ENCODE data around the gene BRSK2.

The BRSK2 gene

DNA sequence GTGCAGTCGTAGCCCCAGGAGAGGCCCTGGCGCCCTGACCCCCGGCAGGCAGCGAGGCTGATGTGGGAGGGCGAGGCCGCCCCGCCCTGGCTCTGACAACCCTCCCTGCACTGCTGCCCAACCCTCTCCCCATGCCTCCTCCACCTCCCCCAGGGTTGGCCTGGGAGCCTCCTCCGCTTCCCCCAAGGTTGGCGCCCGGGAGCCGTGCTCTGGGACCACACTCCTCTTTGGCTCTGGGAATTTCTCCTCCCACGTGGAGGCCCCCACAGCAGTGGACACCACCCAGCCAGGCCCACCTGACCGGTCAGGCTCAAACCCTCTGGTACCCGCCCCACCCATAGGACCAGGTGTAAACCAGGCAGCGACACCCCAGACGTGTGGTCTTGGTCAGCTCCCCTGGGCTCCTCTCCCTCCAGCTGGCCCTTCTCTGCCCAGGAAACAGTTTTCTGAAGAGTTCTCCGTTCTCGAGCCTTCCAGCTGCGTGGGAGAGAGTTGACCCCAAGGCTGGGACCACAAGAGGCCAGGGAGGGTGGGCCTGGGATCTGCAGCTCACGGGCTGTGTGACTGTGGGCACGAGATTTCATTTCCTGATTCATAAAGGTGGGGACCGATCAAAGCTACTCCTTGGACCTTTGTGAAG lies 39.5 kb upstream of the BRSK2 start:
- TF ChIP-seq ZNF274 (IDR thresholded peaks at IDR 0.05; ENCODE audit: low read depth, low read length), result no peak
- no peaks in the 10 kb centered on the region for H3K27me3 ChIP-seq (ENCODE audit: insufficient read depth, insufficient read length)
- no peak for DNase-seq (ENCODE audit: low read depth, low spot score)
- H3K9me3 ChIP-seq (ENCODE audit: insufficient read depth, low read length), result no peaks in the 10 kb centered on the region
- H3K36me3 ChIP-seq (ENCODE audit: insufficient read depth, insufficient read length, low read length), result no peaks in the 10 kb centered on the region
- no peak overlapping the region for H3K4me3 ChIP-seq (ENCODE audit: insufficient read length, low read depth)
- no peak overlapping the region for H3K9ac ChIP-seq (ENCODE audit: insufficient read length, low read depth)
- peaks cover 24% of the 10 kb centered on the region for H3K4me1 ChIP-seq (ENCODE audit: insufficient read depth, insufficient read length)

DNA sequence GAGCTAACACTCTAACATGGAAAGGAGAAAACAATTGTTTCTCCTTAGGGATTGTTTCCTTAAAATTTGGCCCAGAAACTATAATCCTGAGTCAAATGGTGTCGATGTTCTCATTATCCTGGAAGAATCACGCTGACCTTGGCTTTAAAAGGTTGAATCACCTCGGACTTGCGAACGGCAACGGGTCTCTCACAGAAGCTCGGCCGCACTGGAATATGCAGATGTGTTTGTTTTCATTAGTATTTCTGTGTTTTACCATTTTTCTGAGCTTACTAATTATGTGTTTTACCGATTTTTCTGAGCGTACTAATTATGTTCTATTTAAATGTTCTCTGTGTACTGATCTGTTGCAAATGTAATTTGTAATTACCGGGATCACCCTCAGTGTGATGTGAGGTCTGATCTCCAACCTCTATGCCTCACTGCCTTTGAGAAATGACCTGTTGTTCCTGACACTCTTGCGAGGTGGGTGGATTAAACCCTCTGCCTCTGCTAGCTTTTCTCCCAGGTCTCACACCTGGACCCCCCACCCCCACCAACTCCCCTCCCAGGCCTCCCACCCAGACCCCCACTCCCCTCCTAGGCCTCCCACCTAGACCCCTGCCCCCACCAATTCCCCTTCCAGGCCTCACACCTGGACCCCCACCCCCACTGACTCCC lies 38.3 kb upstream of the BRSK2 start:
- Histone ChIP-seq H3K27me3 (ENCODE audit: insufficient read depth, insufficient read length) (peaks cover 1% of the 10 kb centered on the region), H3K4me3 (ENCODE audit: insufficient read length, low read depth) (no peak overlapping the region)

DNA sequence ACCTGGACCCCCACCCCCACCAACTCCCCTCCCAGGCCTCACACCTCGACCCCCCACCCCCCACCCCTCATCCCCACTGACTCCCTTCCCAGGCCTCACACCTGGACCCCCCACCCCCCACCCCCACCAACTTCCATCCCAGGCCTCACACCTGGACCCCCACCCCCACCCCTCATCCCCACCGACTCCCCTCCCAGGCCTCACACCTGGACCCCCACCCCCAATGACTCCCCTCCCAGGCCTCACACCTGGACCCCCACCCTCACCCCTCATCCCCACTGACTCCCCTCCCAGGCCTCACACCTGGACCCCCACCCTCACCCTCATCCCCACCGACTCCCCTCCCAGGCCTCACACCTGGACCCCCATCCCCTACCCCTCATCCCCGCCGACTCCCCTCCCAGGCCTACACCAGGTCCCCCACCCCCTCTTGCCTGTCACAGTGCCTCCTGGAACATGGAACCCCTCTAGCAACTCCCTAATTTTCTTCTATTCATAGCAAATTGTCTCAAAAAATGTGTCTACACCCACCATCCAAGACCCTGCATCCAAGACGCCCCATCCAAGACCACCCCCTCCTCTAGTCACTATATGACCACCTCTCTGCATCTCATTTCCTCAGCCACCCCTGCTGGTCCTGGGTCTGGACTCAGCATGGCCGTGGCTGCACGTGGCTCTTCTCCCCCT lies 36.9 kb upstream of the BRSK2 start:
- Histone ChIP-seq H3K36me3 (ENCODE audit: insufficient read depth, insufficient read length, low read length) (no peaks in the 10 kb centered on the region), H3K9ac (ENCODE audit: insufficient read length, low read depth) (no peak overlapping the region), H3K27me3 (ENCODE audit: insufficient read depth, insufficient read length) (peaks cover 2% of the 10 kb centered on the region), H3K9me3 (ENCODE audit: insufficient read depth, low read length) (no peaks in the 10 kb centered on the region), H3K4me1 (ENCODE audit: insufficient read depth, insufficient read length) (peaks cover 24% of the 10 kb centered on the region), H3K4me3 (ENCODE audit: insufficient read length, low read depth) (no peak overlapping the region)
- TF ChIP-seq SUZ12 (IDR thresholded peaks at IDR 0.05; ENCODE audit: extremely low read depth, insufficient read depth, insufficient read length), result no peak
- no peak for TF ChIP-seq ZNF274 (IDR thresholded peaks at IDR 0.05; ENCODE audit: low read depth, low read length)
- TF ChIP-seq YY1 (IDR thresholded peaks at IDR 0.05; ENCODE audit: insufficient read depth, insufficient read length), result no peak
- no peak for DNase-seq (ENCODE audit: low read depth, low spot score)

More for the DNA sequence above, 38.3 kb upstream of the BRSK2 start:
- Histone ChIP-seq H3K9me3 (ENCODE audit: insufficient read depth, low read length) (no peaks in the 10 kb centered on the region), H3K9ac (ENCODE audit: insufficient read length, low read depth) (no peak overlapping the region), H3K4me1 (ENCODE audit: insufficient read depth, insufficient read length) (peaks cover 24% of the 10 kb centered on the region), H3K36me3 (ENCODE audit: insufficient read depth, insufficient read length, low read length) (no peaks in the 10 kb centered on the region)
- DNase-seq (ENCODE audit: low read depth, low spot score), result no peak
- TF ChIP-seq ZNF274 (IDR thresholded peaks at IDR 0.05; ENCODE audit: low read depth, low read length) (no peak), YY1 (IDR thresholded peaks at IDR 0.05; ENCODE audit: insufficient read depth, insufficient read length) (no peak), SUZ12 (IDR thresholded peaks at IDR 0.05; ENCODE audit: extremely low read depth, insufficient read depth, insufficient read length) (no peak)

DNA sequence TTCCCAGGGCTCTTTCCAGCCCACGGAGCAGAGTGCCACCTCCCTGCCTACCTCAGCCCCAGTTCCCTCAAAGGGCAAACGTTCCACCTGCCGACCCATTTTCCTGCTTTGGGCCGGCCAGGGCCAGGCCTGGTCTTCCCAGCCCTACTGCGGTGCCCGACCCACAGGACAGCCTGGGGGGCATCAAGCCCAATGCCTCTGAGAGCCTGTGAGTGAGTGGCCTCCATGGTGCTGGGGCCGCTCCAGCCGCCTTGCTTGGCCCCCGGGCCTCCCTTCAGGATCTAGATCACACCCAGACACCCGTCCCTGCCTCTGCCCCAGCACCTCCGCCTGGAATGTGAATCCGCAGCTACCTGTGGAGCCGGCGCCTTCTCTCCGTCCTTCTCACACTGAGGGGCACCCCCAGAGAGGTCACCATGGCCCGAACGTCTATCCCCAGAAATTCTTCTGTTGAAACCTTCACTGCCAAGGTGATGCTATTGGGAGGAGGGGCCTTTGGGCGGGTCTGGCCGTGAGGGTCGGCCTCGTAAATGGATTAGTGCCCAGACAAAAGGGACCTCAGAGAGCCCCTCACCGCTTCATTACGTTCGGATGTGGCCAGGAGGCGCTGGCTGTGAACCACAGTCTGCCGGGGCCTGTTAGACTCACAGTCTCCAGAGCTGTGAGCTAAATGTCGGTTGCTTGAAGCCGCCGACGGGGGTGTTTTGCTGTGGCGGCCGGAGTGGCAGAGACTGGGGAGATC lies 36.2 kb upstream of the BRSK2 start:
- H3K9ac ChIP-seq (ENCODE audit: insufficient read length, low read depth), result no peak overlapping the region
- no peaks in the 10 kb centered on the region for H3K36me3 ChIP-seq (ENCODE audit: insufficient read depth, insufficient read length, low read length)
- TF ChIP-seq SUZ12 (IDR thresholded peaks at IDR 0.05; ENCODE audit: extremely low read depth, insufficient read depth, insufficient read length) (no peak), YY1 (IDR thresholded peaks at IDR 0.05; ENCODE audit: insufficient read depth, insufficient read length) (no peak), ZNF274 (IDR thresholded peaks at IDR 0.05; ENCODE audit: low read depth, low read length) (no peak)
- H3K9me3 ChIP-seq (ENCODE audit: insufficient read depth, low read length), result no peaks in the 10 kb centered on the region
- peaks cover 24% of the 10 kb centered on the region for H3K4me1 ChIP-seq (ENCODE audit: insufficient read depth, insufficient read length)
- peaks cover 2% of the 10 kb centered on the region for H3K27me3 ChIP-seq (ENCODE audit: insufficient read depth, insufficient read length)
- no peak overlapping the region for H3K4me3 ChIP-seq (ENCODE audit: insufficient read length, low read depth)
- no peak for DNase-seq (ENCODE audit: low read depth, low spot score)

DNA sequence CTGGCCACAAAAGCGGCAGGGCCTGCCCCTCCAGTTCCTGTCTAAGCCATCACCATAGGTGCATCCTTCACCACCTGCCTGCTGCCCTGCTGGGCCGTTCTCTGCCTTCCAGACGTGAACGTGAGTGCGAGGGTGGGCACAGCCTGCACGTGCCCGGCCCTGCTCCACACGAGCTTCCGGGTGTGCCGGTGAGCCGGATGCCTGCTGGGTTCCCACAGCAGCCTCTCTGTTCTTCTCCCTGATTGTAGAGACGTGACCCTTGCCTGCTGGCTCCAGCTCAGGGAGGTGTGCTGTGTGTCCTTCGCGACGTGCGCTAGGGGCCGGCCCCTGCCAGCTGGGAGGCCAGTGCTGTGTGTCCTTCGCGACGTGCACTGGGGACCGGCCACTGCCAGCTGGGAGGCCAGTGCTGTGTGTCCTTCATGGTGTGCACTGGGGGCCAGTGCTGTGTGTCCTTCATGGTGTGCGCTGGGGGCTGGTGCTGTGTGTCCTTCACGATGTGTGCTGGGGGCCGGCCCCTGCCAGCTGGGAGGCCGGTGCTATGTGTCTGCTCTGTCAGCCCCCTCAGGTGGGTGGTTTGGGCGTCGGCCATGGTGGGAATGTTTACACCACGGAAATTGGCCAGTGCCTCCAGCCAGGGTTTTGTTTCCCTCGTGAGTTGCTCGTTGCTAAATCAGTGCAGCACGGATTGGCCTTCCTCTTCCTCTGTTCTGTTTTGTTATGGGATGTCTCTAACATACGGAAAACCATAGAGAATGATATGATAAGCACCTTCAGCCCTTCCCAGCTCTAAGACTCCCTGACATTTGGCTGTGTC lies 35.4 kb upstream of the BRSK2 start:
- no peaks in the 10 kb centered on the region for H3K9me3 ChIP-seq (ENCODE audit: insufficient read depth, low read length)
- no peak for DNase-seq (ENCODE audit: low read depth, low spot score)
- H3K36me3 ChIP-seq (ENCODE audit: insufficient read depth, insufficient read length, low read length), result no peaks in the 10 kb centered on the region
- TF ChIP-seq YY1 (IDR thresholded peaks at IDR 0.05; ENCODE audit: insufficient read depth, insufficient read length) (no peak), SUZ12 (IDR thresholded peaks at IDR 0.05; ENCODE audit: extremely low read depth, insufficient read depth, insufficient read length) (no peak), ZNF274 (IDR thresholded peaks at IDR 0.05; ENCODE audit: low read depth, low read length) (no peak)
- H3K9ac ChIP-seq (ENCODE audit: insufficient read length, low read depth), result no peak overlapping the region
- H3K4me3 ChIP-seq (ENCODE audit: insufficient read length, low read depth), result no peak overlapping the region
- peaks cover 2% of the 10 kb centered on the region for H3K27me3 ChIP-seq (ENCODE audit: insufficient read depth, insufficient read length)
- H3K4me1 ChIP-seq (ENCODE audit: insufficient read depth, insufficient read length), result peaks cover 22% of the 10 kb centered on the region

DNA sequence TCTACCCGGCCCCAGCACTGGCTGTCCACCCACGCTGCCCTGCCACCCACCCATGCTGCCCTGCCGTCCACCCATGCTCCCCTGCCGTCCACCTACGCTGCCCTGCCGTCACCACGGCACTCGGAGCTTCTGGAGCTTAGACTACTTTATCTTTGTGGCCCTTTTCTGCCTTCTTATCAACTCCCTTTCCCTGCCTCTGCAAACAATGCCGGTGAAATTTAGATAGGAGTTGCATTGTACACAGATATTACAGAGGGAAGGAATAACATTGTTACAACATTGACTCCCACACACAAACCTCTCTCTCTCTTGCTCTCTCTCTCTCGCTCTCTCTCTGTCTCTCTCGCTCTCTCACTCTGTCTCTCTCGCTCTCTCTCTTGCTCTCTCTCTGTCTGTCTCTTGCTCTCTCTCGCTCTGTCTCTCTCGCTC lies 33.7 kb upstream of the BRSK2 start:
- H3K27me3 ChIP-seq (ENCODE audit: insufficient read depth, insufficient read length), result peaks cover 2% of the 10 kb centered on the region
- no peaks in the 10 kb centered on the region for H3K36me3 ChIP-seq (ENCODE audit: insufficient read depth, insufficient read length, low read length)
- peaks cover 18% of the 10 kb centered on the region for H3K4me1 ChIP-seq (ENCODE audit: insufficient read depth, insufficient read length)
- no peak for DNase-seq (ENCODE audit: low read depth, low spot score)
- H3K9ac ChIP-seq (ENCODE audit: insufficient read length, low read depth), result no peak overlapping the region
- TF ChIP-seq ZNF274 (IDR thresholded peaks at IDR 0.05; ENCODE audit: low read depth, low read length) (no peak), YY1 (IDR thresholded peaks at IDR 0.05; ENCODE audit: insufficient read depth, insufficient read length) (no peak), SUZ12 (IDR thresholded peaks at IDR 0.05; ENCODE audit: extremely low read depth, insufficient read depth, insufficient read length) (no peak)
- H3K4me3 ChIP-seq (ENCODE audit: insufficient read length, low read depth), result no peak overlapping the region
- H3K9me3 ChIP-seq (ENCODE audit: insufficient read depth, low read length), result no peaks in the 10 kb centered on the region; the same call in 1 of the 2 replicates
